Measurements from ENCODE around the gene ZSCAN32.

- TF ChIP-seq POLR2AphosphoS5 (IDR thresholded peaks at IDR 0.05; ENCODE audit: borderline replicate concordance, low read depth, low read length) (no peak), EZH2 (IDR thresholded peaks at IDR 0.05) (no peak), FOXP2 (optimal IDR thresholded peaks at IDR 0.05; ENCODE audit: control extremely low read depth, extremely low read length, insufficient read depth) (no peak)
These were observed 51.6 kb downstream of the ZSCAN32 start for GRCh38 chr16:3349175-3349574.
